HG03432 (cell line): ENCODE measurements around the gene NDFIP2.
"Not testable (repeated sequence)": the region's sequence is repeated elsewhere in the genome, so short reads cannot be mapped to it uniquely, and the experiment has no call there.

ENCODE experiments used
- ATAC-seq: cut with Tn5 transposase; IDR thresholded peaks from one replicate; pipeline ENCODE4 v1.9.1; 2021; ENCODE audit warnings: mild to moderate bottlenecking, moderate library complexity; ENCODE audit not compliant: unreplicated experiment

Gene NDFIP2

GRCh38 chr13:79531542-79532254, 50.7 kb downstream of the NDFIP2 start:
- no peak for ATAC-seq

DNA sequence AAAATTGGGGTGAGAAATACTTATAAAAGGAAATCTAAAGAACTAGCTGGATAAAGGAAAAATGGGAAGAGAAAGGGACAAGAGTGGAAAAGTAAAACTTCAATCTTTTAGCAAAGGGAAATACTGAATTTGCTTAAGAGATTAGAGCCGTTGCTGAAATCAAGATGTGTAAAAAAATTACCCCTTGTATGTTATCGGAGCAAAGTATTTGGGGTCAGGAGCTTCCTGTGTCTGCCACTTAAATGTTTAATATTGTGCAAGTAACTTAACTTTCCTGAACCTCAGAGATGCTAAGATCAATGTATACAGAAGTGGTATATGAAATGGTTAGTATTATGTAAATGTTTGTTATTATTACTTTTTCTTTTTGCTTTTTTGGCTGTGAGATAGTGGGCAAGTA, 51.6 kb downstream of the NDFIP2 start:
- no peak for ATAC-seq

- no peak for ATAC-seq
Observed at GRCh38 chr13:79533781-79534400, 52.9 kb downstream of the NDFIP2 start.

- ATAC-seq, result no peak
Observed at GRCh38 chr13:79534596-79534995, 53.6 kb downstream of the NDFIP2 start.

DNA sequence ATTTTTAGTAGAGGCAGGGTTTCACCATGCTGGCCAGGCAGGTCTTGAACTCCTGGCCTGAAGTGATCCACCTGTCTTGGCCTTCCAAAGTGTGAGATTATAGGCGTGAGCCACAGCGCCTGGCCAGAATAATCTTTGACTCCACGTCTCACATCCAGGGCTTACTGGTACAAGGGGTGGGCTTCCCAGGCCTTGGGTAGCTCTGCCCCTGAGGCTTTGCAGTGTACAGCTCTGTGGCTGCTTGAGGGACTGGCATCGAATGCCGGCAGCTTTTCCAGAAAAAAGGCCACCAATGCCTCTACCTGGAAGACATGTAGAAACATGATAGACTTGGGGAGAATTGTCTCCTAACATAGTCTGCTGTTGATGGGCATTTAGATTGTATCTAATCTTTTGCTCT, 57.8 kb downstream of the NDFIP2 start:
- ATAC-seq, result no peak

- ATAC-seq, result no peak
Observed at GRCh38 chr13:79540504-79540903, 59.5 kb downstream of the NDFIP2 start.

- peak; percentile 76 for ATAC-seq
Observed at GRCh38 chr13:79541426-79542049, 60.6 kb downstream of the NDFIP2 start.

- no peak for ATAC-seq
Observed at GRCh38 chr13:79543883-79544282, 62.9 kb downstream of the NDFIP2 start.

DNA sequence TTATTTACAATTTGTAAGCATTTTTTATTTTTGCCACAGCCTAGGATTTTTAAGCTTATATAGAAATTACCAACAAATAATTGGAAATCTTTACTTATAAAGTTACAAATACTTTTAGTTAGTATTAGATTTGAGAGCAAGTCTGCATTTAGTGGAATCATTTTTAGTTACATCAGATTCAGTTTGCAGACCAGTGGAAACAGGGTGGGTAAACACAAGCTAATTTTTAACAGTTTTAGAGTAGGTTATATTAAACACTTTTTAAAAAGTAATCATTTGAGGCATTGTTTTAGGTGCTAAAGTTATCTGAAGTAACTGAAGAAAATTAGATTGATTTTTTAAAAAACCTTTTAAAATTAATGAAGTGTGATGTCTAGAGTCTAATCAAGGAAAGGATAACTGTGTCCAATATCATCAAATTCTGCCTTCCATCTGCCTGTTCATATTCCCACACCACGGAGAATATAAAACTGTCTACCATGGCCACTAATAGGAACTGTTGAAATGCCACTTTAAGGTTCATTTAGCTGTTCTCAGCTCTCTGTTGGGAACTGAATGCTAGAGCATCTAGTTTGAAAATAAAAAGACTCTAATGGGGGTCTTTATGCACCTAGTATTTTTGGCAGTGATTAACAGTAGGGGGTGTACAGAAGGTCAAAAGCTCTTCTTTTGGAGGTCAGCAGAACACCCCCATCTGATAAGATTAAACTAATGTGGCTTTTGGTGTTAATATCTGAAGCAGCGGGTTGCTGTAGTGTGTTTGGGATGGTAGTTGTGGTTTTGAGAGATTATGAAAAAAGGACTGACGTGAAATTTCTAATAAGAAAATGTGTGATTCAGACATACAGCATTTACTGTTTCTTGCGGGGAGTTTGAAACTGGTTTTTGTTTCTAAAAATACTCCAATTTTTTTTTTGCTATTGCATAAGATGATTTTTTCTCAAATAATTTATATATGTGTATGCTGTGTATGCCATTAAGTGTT, 66.5 kb downstream of the NDFIP2 start:
- no peak for ATAC-seq

DNA sequence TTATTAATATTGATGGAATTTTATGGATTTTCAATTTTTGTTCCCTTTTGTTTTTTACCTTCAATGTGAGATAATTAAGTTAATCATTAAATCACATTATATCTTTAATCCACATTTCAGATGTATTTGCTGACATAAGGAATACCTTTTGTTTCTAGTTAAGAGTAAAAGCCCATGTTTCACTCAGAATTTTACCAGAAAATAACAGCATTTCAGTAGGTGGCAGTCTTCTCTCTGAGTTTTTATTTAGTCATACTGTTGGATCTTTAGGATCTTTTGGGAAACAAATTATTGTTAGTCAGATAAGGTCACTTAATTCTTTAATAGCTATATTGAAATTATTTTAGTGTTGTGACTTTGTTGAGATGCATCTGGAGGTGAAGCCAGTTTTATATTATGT, 67.9 kb downstream of the NDFIP2 start:
- no peak for ATAC-seq

DNA sequence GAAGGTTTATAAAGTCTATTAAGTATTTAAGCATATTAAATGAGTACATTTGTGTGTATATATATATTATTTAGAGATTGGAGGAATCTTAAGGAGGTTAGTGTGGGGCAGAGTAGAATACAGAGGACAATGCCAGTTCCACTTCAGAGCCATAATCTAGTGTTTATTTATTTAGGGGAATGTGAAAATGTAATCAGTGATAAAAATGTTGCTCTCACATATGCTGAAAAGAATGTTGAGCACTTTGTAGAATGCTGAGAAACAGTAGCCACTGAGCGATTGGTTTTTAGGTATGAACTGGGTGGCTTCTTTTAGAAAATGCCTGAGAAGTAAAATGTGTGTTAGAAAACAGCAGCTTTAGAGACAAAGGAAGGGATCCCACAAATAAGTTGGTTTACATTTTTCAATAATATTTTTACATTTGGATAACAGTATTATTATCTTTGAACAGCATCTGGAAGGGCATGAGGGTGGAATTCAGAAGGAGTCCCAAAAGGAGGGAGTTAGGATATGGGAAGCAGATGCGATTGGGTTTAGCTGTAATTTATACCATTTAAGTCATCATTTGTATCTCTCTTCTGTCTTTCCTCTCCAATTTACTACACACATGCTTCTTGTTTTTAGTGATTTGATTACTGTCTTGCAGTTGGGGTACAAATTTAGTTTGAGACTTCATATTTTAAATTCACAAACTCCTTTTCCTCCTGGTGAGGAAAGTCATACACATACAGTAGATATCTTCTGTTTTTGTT, 68.6 kb downstream of the NDFIP2 start:
- no peak for ATAC-seq

DNA sequence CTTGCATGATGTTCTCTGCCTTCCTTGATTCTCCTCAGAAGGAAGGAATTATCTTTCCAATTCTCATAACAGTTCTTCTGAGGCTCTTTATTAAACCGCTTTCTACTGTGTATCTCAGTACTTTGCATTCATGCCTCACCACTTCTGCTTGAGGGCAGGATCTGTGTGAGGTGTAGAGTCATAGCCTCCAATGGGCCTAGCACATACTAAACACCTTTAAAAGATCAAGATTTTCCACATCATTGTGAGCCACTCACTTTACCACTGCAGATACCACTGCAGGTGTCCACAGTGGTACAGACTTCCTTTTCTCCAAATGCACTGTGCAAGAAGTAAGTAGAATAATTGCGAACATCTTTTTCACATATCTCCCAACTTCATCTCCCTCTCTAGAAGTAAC, 76.7 kb downstream of the NDFIP2 start:
- no peak for ATAC-seq

DNA sequence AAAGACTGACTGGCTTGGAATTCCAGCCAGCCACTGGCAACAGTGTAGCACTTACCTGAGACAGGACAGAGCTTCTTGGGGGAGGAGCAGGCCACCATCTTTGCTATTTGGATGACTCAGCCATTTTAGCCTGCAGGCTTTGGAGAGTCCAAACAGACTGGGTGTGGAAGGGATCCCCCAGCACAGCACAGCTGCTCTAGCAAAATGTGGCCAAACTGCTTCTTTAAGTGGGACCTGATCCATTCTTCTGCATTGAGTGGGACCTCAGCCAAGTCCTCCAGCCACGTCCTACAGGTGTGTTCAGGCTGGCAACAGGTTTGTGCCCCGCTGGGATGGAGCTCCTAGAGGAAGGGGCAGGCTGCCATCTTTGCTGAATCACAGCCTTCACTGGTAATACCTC, 80.0 kb downstream of the NDFIP2 start:
- no peak for ATAC-seq

DNA sequence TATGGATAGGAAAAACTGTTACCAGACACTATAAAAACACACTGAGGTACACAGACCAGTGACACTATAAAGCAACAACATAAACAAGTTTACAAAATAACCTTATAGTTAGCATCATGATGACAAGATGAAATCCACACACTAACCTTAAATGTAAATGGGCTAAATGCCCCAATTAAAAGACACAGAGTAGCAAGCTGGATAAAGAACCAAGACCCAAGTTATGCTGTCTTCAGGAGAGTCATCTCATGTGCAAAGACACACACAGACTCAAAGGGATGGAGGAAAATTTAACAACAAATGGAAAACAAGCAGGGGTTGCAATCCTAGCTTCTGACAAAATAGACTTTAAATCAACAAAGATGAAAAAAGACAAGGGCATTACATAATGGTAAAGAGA, 81.6 kb downstream of the NDFIP2 start:
- no peak for ATAC-seq

GRCh38 chr13:79566118-79566517, 85.2 kb downstream of the NDFIP2 start:
- no peak for ATAC-seq

DNA sequence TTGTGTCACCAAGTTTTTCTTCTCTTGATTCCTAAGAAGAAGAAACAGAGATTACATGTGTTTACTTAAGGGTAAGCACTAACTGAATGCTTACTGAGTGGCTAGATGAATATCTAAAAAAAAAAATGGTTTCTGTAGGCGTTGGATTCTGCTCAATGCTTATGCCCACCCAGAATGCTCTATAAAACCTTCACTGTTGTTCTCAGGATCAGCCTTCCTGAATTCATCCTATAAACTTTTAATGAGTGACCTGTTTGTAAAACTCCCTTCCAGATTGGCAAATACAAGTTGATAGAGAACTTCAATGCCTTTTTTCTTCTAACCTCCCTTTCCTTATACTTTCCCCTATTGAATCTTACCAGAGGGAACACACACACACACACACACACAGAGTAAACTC, 90.2 kb downstream of the NDFIP2 start:
- no peak for ATAC-seq

DNA sequence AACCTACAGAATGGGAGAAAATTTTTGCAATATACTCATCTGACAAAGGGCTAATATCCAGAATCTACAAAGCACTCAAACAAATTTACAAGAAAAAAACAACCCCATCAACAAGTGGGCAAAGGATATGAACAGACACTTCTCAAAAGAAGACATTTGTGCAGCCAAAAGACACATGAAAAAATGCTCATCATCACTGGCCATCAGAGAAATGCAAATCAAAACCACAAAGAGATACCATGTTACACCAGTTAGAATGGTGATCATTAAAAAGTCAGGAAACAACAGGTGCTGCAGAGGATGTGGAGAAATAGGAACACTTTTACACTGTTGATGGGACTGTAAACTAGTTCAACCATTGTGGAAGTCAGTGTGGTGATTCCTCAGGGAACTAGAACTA, 92.9 kb downstream of the NDFIP2 start:
- ATAC-seq, result not testable (repeated sequence)

- no peak for ATAC-seq
Observed at GRCh38 chr13:79581870-79582315, 100.9 kb downstream of the NDFIP2 start.

DNA sequence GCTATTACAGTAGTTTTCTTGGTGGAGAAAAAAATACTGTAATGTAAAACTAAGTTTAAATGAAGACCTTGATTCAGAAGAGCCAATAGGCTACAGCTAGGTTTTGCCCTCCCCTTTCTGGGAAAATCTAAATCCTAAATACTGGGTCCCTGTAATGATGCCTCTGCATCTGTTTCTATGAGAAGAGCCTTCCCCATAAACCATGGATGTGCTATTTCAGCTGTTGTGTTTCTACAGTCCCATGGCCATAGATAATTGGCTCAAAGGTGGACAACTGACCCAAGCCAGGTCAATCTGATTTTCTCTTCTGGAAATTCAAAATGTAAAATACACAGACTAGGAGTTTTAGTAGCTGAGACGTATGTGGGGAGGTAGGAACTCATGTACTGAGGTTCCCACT, 101.9 kb downstream of the NDFIP2 start:
- no peak for ATAC-seq

DNA sequence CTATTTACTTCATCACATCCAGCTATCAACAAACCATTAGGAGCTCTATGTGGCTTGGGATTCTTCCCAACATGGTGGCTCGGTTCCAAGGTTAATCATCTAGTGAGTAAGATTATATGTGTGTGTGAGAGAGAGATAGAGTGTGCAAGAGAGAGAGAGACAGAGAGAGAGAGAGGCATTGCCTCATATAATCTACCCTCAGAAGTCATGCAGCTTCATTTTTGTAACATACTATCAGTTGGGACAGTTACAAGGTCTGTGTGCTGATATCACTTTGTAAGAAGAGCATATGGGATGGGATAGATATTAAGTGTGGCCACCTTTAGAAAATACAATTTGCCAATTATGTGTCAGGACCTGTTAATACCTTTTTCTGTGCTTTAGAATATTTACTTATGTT, 104.1 kb downstream of the NDFIP2 start:
- no peak for ATAC-seq
